ENCODE results near the gene SLC4A2.

GRCh38 chr7:151059367-151060112 is at the start of gene SLC4A2:
- TF ChIP-seq CTCF (IDR thresholded peaks at IDR 0.05; ENCODE audit: low read depth, low read length) (peak; percentile 46), EZH2phosphoT487 (IDR thresholded peaks at IDR 0.05; ENCODE audit: low read depth) (no peak)

Measured in OCI-LY3 (cell line).